T47D (cell line): Measurements from ENCODE around the gene SPG7.

Source experiments
- DNase-seq, 2 experiments: peaks; one replicate each; pipeline versions ENCODE4 v3.0.0 to v3.0.0-alpha.2; 2011 to 2012; ENCODE audit warnings: low read depth in 1 of 2, low spot score in 1 of 2
- JUND ChIP-seq: IDR thresholded peaks from 2 replicates; pipeline ENCODE4 v1.6.1; 2012; ENCODE audit warnings: low read depth
- in situ Hi-C: cut with HindIII; loops from 2 replicates; pipeline ENCODE4 v1.10.0; 2016; ENCODE audit warnings: low sequenced_read_pairs, low pct_unique_long_range_greater_than_20kb

SPG7 gene

GRCh38 chr16:89588413-89589109 lies 80.4 kb downstream of the SPG7 start:
- DNase-seq = no peak
- in situ Hi-C loops = no loop called here

GRCh38 chr16:89589241-89589926 lies 81.2 kb downstream of the SPG7 start:
- TF ChIP-seq JUND = no peak
- in situ Hi-C loops = no loop called here
- no peak for DNase-seq

More at GRCh38 chr16:89588413-89589109, 80.4 kb downstream of the SPG7 start:
- TF ChIP-seq JUND = no peak

- no peak for TF ChIP-seq JUND
- no peak for DNase-seq
- in situ Hi-C loops = no loop called here
Measured at GRCh38 chr16:89593841-89594240, 85.6 kb downstream of the SPG7 start.

- in situ Hi-C loops = no loop called here
- TF ChIP-seq JUND = no peak
Measured at GRCh38 chr16:89595330-89596060, 87.3 kb downstream of the SPG7 start.

GRCh38 chr16:89596061-89596689 lies 88.0 kb downstream of the SPG7 start:
- no peak for DNase-seq
- in situ Hi-C loops = no loop called here
- no peak for TF ChIP-seq JUND

More at GRCh38 chr16:89595330-89596060, 87.3 kb downstream of the SPG7 start:
- no peak for DNase-seq

GRCh38 chr16:89596957-89597649 lies 88.9 kb downstream of the SPG7 start:
- in situ Hi-C loops = no loop called here
- DNase-seq = no peak
- TF ChIP-seq JUND = no peak

GRCh38 chr16:89598199-89598598 lies 90.0 kb downstream of the SPG7 start:
- in situ Hi-C loops = no loop called here
- TF ChIP-seq JUND = no peak
- peak in 1 of 2 experiments; percentile 61 for DNase-seq

GRCh38 chr16:89599451-89599858 lies 91.3 kb downstream of the SPG7 start:
- TF ChIP-seq JUND = no peak
- peak in 1 of 2 experiments; percentile 74 for DNase-seq
- in situ Hi-C loops = no loop called here

- in situ Hi-C loops = no loop called here
- no peak for DNase-seq
- no peak for TF ChIP-seq JUND
Measured at GRCh38 chr16:89599902-89600301, 91.7 kb downstream of the SPG7 start.

- TF ChIP-seq JUND = no peak
- no peak for DNase-seq
- in situ Hi-C loops = no loop called here
Measured at GRCh38 chr16:89600427-89600826, 92.2 kb downstream of the SPG7 start.

- in situ Hi-C loops = no loop called here
- DNase-seq = no peak
- TF ChIP-seq JUND = no peak
Measured at GRCh38 chr16:89600956-89601355, 92.8 kb downstream of the SPG7 start.

GRCh38 chr16:89601906-89602272 lies 93.7 kb downstream of the SPG7 start:
- no peak for TF ChIP-seq JUND
- in situ Hi-C loops = no loop called here

More at GRCh38 chr16:89601906-89602272, 93.7 kb downstream of the SPG7 start:
- DNase-seq = no peak
